SU-DHL-6 (cell line): ENCODE results near the gene RDH8.

Source experiments
- H2AFZ ChIP-seq: fragments of 200-600 bp; sonication (generic); 2 replicates; pipeline ENCODE4 v1.6.1; 2014; ENCODE audit warnings: low read depth, mild to moderate bottlenecking, moderate library complexity, mixed read lengths, antibody characterized with exemption, low read length; ENCODE audit not compliant: severe bottlenecking
- H3F3A ChIP-seq: fragments of 200-600 bp; shearing (Covaris generic); 2 replicates; pipeline ENCODE4 v1.6.0; 2016; ENCODE audit warnings: antibody characterized with exemption, mild to moderate bottlenecking; ENCODE audit not compliant: insufficient read depth
- H3K27ac ChIP-seq: fragments of 200-600 bp; sonication (generic); 2 replicates; pipeline ENCODE4 v1.5.1; 2016; ENCODE audit warnings: low read depth, mild to moderate bottlenecking, low read length, moderate library complexity, mixed read lengths
- H3K27me3 ChIP-seq: fragments of 200-600 bp; sonication (generic), shearing (Covaris generic); 2 replicates; pipeline ENCODE4 v1.6.0; 2014; ENCODE audit warnings: mild to moderate bottlenecking, low read length
- H3K36me3 ChIP-seq: fragments of 200-600 bp; sonication (generic); 2 replicates; pipeline ENCODE4 v1.6.1; 2014; ENCODE audit warnings: mild to moderate bottlenecking, low read length, mixed read lengths
- H3K4me2 ChIP-seq: fragments of 300-600, 200-600 bp; shearing (Covaris generic), sonication (generic); 2 replicates; pipeline ENCODE4 v1.6.0; 2014; ENCODE audit warnings: low read length, low read depth, mild to moderate bottlenecking; ENCODE audit not compliant: poor library complexity, severe bottlenecking
- H3K4me3 ChIP-seq: fragments of 200-600 bp; sonication (generic); 2 replicates; pipeline ENCODE4 v1.5.1; 2014; ENCODE audit warnings: antibody characterized with exemption, low read length, mild to moderate bottlenecking, mixed read lengths; ENCODE audit not compliant: insufficient read depth, poor library complexity, severe bottlenecking
- H3K79me2 ChIP-seq: fragments of 200-600 bp; sonication (generic); 2 replicates; pipeline ENCODE4 v1.6.1; 2014; ENCODE audit warnings: mild to moderate bottlenecking, low read length, moderate library complexity; ENCODE audit not compliant: insufficient read depth
- H3K9ac ChIP-seq: fragments of 200-600 bp; sonication (generic); 2 replicates; pipeline ENCODE4 v1.7.0; 2014; ENCODE audit warnings: mild to moderate bottlenecking, low read length
- H3K9me2 ChIP-seq: fragments of 200-600 bp; sonication (generic); replicated peaks from 2 replicates; pipeline ENCODE4 v1.6.1; 2014; ENCODE audit warnings: low read length; ENCODE audit not compliant: insufficient read depth
- H3K9me3 ChIP-seq: fragments of 200-600 bp; sonication (generic); 2 replicates; pipeline ENCODE4 v1.6.1; 2014; ENCODE audit warnings: low read length, mixed read lengths; ENCODE audit not compliant: insufficient read depth
- H4K20me1 ChIP-seq: fragments of 200-600 bp; sonication (generic); 2 replicates; pipeline ENCODE4 v1.6.1; 2014; ENCODE audit warnings: low read depth, mild to moderate bottlenecking, antibody characterized with exemption, low read length, moderate library complexity, mixed read lengths
- EZH2phosphoT487 ChIP-seq: fragments of 200-600 bp; sonication (generic), shearing (Covaris generic); conservative IDR thresholded peaks from 2 replicates; pipeline ENCODE4 v1.6.1; 2018; ENCODE audit warnings: mild to moderate bottlenecking, antibody characterized with exemption, low read length, moderate library complexity, mixed read lengths
- TF ChIP-seq, protein P1 (sequence below): fragments of 200-600 bp; sonication (generic); IDR thresholded peaks from one replicate; pipeline ENCODE4 v1.5.1; 2017; ENCODE audit warnings: antibody characterized with exemption, mild to moderate bottlenecking, low read length, moderate library complexity; ENCODE audit not compliant: insufficient read depth, poor library complexity, severe bottlenecking

RDH8 gene

DNA sequence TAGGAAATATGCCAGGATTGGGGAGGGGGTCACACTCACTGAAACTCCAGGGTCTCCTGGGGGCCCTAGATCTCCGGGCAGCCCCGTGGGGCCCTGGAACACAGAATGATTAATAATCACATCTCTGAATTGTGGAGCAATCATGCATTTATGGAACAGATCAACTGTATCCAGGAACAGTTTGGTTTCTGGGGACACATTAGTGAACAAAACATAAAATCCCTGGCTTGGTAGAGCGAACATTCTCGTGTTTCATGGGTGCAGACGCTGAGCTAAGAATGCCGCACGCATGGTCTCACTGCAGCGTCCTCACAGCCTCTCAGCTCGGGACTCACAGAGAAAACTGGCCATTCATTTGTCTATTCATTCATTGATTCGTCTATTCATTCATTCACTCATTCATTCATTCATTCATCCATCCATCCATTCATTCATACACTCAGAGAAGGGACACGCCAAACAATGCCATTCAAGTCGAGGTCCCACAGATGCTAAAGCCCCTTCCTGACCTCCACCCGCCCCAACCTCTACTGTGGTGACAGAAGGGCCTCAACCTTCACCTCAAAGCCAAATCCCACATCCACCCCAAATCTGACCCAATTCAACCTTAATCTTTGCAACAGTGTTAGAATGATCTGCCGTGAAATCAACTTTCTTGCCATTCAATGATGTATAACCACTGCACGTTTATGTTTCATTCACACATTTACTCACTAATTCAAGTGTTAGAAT is 42.0 kb upstream of the RDH8 start:
- no peak overlapping the region for H2AFZ ChIP-seq
- H3F3A ChIP-seq = no peaks in the 10 kb centered on the region
- H3K9me3 ChIP-seq = no peaks in the 10 kb centered on the region
- no peaks in the 10 kb centered on the region for H3K27me3 ChIP-seq
- H3K27ac ChIP-seq = no peak overlapping the region
- H3K9me2 ChIP-seq = no peaks in the 10 kb centered on the region
- H4K20me1 ChIP-seq = no peaks in the 10 kb centered on the region
- TF ChIP-seq, protein P1, sequence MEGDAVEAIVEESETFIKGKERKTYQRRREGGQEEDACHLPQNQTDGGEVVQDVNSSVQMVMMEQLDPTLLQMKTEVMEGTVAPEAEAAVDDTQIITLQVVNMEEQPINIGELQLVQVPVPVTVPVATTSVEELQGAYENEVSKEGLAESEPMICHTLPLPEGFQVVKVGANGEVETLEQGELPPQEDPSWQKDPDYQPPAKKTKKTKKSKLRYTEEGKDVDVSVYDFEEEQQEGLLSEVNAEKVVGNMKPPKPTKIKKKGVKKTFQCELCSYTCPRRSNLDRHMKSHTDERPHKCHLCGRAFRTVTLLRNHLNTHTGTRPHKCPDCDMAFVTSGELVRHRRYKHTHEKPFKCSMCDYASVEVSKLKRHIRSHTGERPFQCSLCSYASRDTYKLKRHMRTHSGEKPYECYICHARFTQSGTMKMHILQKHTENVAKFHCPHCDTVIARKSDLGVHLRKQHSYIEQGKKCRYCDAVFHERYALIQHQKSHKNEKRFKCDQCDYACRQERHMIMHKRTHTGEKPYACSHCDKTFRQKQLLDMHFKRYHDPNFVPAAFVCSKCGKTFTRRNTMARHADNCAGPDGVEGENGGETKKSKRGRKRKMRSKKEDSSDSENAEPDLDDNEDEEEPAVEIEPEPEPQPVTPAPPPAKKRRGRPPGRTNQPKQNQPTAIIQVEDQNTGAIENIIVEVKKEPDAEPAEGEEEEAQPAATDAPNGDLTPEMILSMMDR = no peak
- no peak for TF ChIP-seq EZH2phosphoT487
- H3K79me2 ChIP-seq = no peaks in the 10 kb centered on the region
- H3K9ac ChIP-seq = no peak overlapping the region
- H3K4me3 ChIP-seq = no peak overlapping the region
- no peak overlapping the region for H3K4me2 ChIP-seq
- no peaks in the 10 kb centered on the region for H3K36me3 ChIP-seq

DNA sequence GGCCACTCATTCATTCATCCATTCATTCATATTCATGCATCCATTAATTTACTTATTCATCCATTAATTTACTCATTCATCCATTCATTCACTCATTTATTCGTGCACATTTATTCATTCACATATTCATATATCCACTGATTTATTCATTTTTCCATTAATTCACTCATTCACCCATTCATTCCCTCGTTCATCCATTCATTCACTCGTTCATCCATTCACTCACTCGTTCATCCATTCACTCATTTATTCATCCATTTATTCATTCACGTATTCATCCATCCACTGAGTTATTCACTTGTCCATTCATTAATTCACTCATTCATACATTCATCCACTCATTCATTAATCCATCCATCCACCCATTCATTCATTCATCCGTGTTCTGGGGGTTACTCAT is 41.2 kb upstream of the RDH8 start:
- H4K20me1 ChIP-seq = no peaks in the 10 kb centered on the region
- H3K79me2 ChIP-seq = no peaks in the 10 kb centered on the region
- no peak overlapping the region for H3K27ac ChIP-seq

DNA sequence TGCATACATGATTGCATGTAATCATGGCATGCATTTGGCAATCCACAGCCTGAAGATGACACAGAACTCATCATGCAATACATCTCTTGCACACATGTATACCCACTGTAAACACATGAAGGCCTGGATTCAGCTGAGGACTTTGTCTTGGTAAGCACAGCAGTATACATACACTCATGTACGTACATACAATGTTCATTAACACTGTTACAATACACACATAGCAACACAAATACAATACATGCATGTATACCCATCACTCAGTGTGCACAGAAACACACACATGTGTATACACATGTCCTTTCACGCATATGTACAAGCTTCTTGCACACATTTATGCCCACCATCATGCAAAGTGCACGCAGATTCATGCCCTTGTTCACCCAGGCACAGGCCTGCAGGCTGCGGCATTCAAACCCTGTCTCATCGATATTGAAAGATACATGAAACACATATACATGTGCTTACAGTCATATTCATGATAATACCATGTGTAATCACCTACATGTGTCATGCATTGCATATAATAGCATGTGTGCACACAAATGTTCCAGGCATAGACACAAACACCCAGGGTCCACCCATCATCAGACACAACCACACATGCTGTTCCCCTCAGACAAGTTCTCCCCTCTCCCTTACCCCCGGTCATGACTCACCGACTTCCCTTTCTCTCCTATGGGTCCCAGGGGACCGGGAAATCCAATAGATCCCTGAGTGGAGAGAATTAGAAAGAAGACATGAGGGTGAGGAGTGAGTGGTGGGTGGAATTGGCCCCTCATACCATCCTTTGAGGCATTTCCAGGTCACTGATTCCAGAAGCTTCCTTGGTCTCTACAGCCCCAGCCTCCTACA is 31.6 kb upstream of the RDH8 start:
- Histone ChIP-seq H3K9me3 (no peaks in the 10 kb centered on the region), H3F3A (no peaks in the 10 kb centered on the region), H3K27me3 (no peaks in the 10 kb centered on the region), H3K9me2 (no peaks in the 10 kb centered on the region), H4K20me1 (no peaks in the 10 kb centered on the region), H3K4me3 (no peak overlapping the region), H3K27ac (no peak overlapping the region), H3K9ac (no peak overlapping the region), H3K79me2 (no peaks in the 10 kb centered on the region), H3K36me3 (no peaks in the 10 kb centered on the region), H2AFZ (no peak overlapping the region), H3K4me2 (no peak overlapping the region)
- TF ChIP-seq, protein P1 = no peak
- no peak for TF ChIP-seq EZH2phosphoT487

More for the DNA sequence above, 41.2 kb upstream of the RDH8 start:
- Histone ChIP-seq H3K4me3 (no peak overlapping the region), H3K9me3 (no peaks in the 10 kb centered on the region), H3K9me2 (no peaks in the 10 kb centered on the region), H3K36me3 (no peaks in the 10 kb centered on the region), H3K27me3 (no peaks in the 10 kb centered on the region), H2AFZ (no peak overlapping the region), H3K9ac (no peak overlapping the region), H3F3A (no peaks in the 10 kb centered on the region), H3K4me2 (no peak overlapping the region)
- TF ChIP-seq, protein P1 = no peak
- TF ChIP-seq EZH2phosphoT487 = no peak
